Measurements from ENCODE around the gene RNMT.

GRCh38 chr18:13808294-13809042 is 82.0 kb downstream of the RNMT start:
- TF ChIP-seq ARNT (IDR thresholded peaks at IDR 0.05) (no peak), FOXM1 (IDR thresholded peaks at IDR 0.05; ENCODE audit: borderline replicate concordance) (no peak), ZNF384 (IDR thresholded peaks at IDR 0.05) (no peak), FOXK2 (IDR thresholded peaks at IDR 0.05) (no peak), PKNOX1 (IDR thresholded peaks at IDR 0.05) (no peak), SP1 (IDR thresholded peaks at IDR 0.05) (no peak), L3MBTL2 (conservative IDR thresholded peaks at IDR 0.05) (no peak), BHLHE40 (IDR thresholded peaks at IDR 0.05; ENCODE audit: borderline replicate concordance) (no peak), SUZ12 (IDR thresholded peaks at IDR 0.05) (no peak), NFRKB (IDR thresholded peaks at IDR 0.05) (no peak), TARDBP (IDR thresholded peaks at IDR 0.05) (no peak)
